ENCODE measurements around the gene EHD1. TPM values are rescaled to one million over a fixed set of nuclear protein-coding genes. Genes with fewer than 3 reads are reported as not detected.
A peak's percentile ranks its signal among the peaks of the same experiment; 100 is the strongest.

Gene EHD1
- total RNA-seq, result 10 to 100 TPM; 26.9 to 45.4 (median 31.2) TPM

GRCh38 chr11:64878494-64879243, at the start of gene EHD1:
EHD1 (minus strand) TSS chr11:64878621; CDS start chr11:64878464, 157 bp downstream.
- Histone ChIP-seq H3K27me3 (no peaks in the 10 kb centered on the region), H3K27ac (peak within 1 kb of the TSS; percentile 96 to 99), H3K36me3 (no peaks in the 10 kb centered on the region), H3K4me3 (peak within 1 kb of the TSS; percentile 61 to 93 (median 79)), H3K9me3 (no peaks in the 10 kb centered on the region), H3K4me1 (peaks cover 19% of the 10 kb centered on the region in 2 donors)
- intact Hi-C loops (cut with DNase I; ENCODE audit: low total_unique reads), result no loop called here
- peak; percentile 99 for DNase-seq (ENCODE audit: low spot score in 2 of 2)
- TF ChIP-seq CTCF (IDR thresholded peaks at IDR 0.05) (peak in 2 of 3 donors; percentile 38 to 41), POLR2AphosphoS5 (IDR thresholded peaks at IDR 0.05) (peak; percentile 92 to 97 (median 94)), POLR2A (IDR thresholded peaks at IDR 0.05) (peak; percentile 87)

GRCh38 chr11:64926689-64927088, 48.3 kb upstream of the EHD1 start:
- intact Hi-C loops (cut with DNase I; ENCODE audit: low total_unique reads), result no loop called here
- no peak overlapping the region for H3K4me3 ChIP-seq
- H3K36me3 ChIP-seq, result peaks cover 4% of the 10 kb centered on the region
- no peaks in the 10 kb centered on the region for H3K27me3 ChIP-seq
- no peaks in the 10 kb centered on the region for H3K9me3 ChIP-seq
- H3K27ac ChIP-seq, result no peak overlapping the region
- TF ChIP-seq POLR2AphosphoS5 (IDR thresholded peaks at IDR 0.05) (no peak), CTCF (IDR thresholded peaks at IDR 0.05) (no peak), POLR2A (IDR thresholded peaks at IDR 0.05) (no peak)
- DNase-seq (ENCODE audit: low spot score in 2 of 2), result no peak
- H3K4me1 ChIP-seq, result peaks cover 0 to 7% of the 10 kb centered on the region in 2 donors

GRCh38 chr11:64925536-64926436, 47.4 kb upstream of the EHD1 start:
- Histone ChIP-seq H3K9me3 (no peaks in the 10 kb centered on the region), H3K4me1 (peaks cover 0 to 7% of the 10 kb centered on the region in 2 donors), H3K4me3 (peak overlapping the region; percentile 88 to 99 (median 95)), H3K36me3 (no peaks in the 10 kb centered on the region), H3K27me3 (no peaks in the 10 kb centered on the region), H3K27ac (no peak overlapping the region)
- no peak for DNase-seq (ENCODE audit: low spot score in 2 of 2)
- TF ChIP-seq POLR2A (IDR thresholded peaks at IDR 0.05) (no peak), CTCF (IDR thresholded peaks at IDR 0.05) (no peak), POLR2AphosphoS5 (IDR thresholded peaks at IDR 0.05) (no peak)
- intact Hi-C loops (cut with DNase I; ENCODE audit: low total_unique reads), result no loop called here

GRCh38 chr11:64924910-64925284, 46.5 kb upstream of the EHD1 start:
- no peak for DNase-seq (ENCODE audit: low spot score in 2 of 2)
- Histone ChIP-seq H3K9me3 (no peaks in the 10 kb centered on the region), H3K27ac (peak overlapping the region; percentile 93 to 96), H3K4me3 (peak overlapping the region; percentile 88 to 99 (median 95)), H3K4me1 (peaks cover 0 to 7% of the 10 kb centered on the region in 2 donors), H3K36me3 (no peaks in the 10 kb centered on the region), H3K27me3 (no peaks in the 10 kb centered on the region)
- TF ChIP-seq POLR2AphosphoS5 (IDR thresholded peaks at IDR 0.05) (no peak), POLR2A (IDR thresholded peaks at IDR 0.05) (no peak), CTCF (IDR thresholded peaks at IDR 0.05) (peak in 1 of 3 donors; percentile 21)
- intact Hi-C loops (cut with DNase I; ENCODE audit: low total_unique reads), result no loop called here

Measured in breast epithelium (tissue), 4 donors.